H9 (cell line): Measurements from ENCODE around the gene CHTF8. TPM values are rescaled to one million over a fixed set of nuclear protein-coding genes. Genes with fewer than 3 reads are reported as not detected.

Source experiments
- DNase-seq: peaks from one replicate; pipeline ENCODE4 v3.0.0-alpha.2; 2017
- H2AFZ ChIP-seq: one replicate; pipeline ENCODE4 v1.6.1; 2013; ENCODE audit warnings: mild to moderate bottlenecking, low read length, control low read depth, moderate library complexity
- H2AK5ac ChIP-seq: 2 replicates; pipeline ENCODE4 v1.6.1; 2013; ENCODE audit warnings: low read length, control low read depth, mixed read lengths; ENCODE audit not compliant: insufficient read length
- H2BK120ac ChIP-seq: one replicate; pipeline ENCODE4 v1.6.1; 2013; ENCODE audit warnings: low read depth, mild to moderate bottlenecking, low read length, control low read depth, inconsistent platforms; ENCODE audit not compliant: poor library complexity, severe bottlenecking
- H2BK12ac ChIP-seq: 2 replicates; pipeline ENCODE4 v1.6.1; 2013; ENCODE audit warnings: low read length, control low read depth, mixed read lengths, low read depth; ENCODE audit not compliant: insufficient read length
- H2BK15ac ChIP-seq: 2 replicates; pipeline ENCODE4 v1.6.1; 2013; ENCODE audit warnings: low read depth, low read length, control low read depth
- H2BK20ac ChIP-seq: one replicate; pipeline ENCODE4 v1.6.1; 2013; ENCODE audit warnings: low read depth, mild to moderate bottlenecking, low read length, control low read depth, inconsistent platforms; ENCODE audit not compliant: poor library complexity, severe bottlenecking
- H2BK5ac ChIP-seq: 2 replicates; pipeline ENCODE4 v1.6.1; 2013; ENCODE audit warnings: low read length, control low read depth, mixed read lengths; ENCODE audit not compliant: insufficient read length
- H3K14ac ChIP-seq: 2 replicates; pipeline ENCODE4 v1.6.1; 2013; ENCODE audit warnings: low read length, control low read depth; ENCODE audit not compliant: insufficient read depth
- H3K18ac ChIP-seq: 2 replicates; pipeline ENCODE4 v1.6.1; 2013; ENCODE audit warnings: low read depth, mild to moderate bottlenecking, mixed read lengths, low read length, control low read depth; ENCODE audit not compliant: insufficient read length
- H3K23ac ChIP-seq: 2 replicates; pipeline ENCODE4 v1.6.1; 2013; ENCODE audit warnings: low read length, control low read depth, mixed read lengths, low read depth; ENCODE audit not compliant: insufficient read length
- H3K23me2 ChIP-seq: 2 replicates; pipeline ENCODE4 v1.6.1; 2013; ENCODE audit warnings: low read depth, mild to moderate bottlenecking, mixed read lengths, low read length, control low read depth; ENCODE audit not compliant: insufficient read length, poor library complexity, severe bottlenecking
- H3K27ac ChIP-seq: 2 replicates; pipeline ENCODE4 v1.5.1; 2013; ENCODE audit warnings: low read length, control low read depth, mixed read lengths, low read depth; ENCODE audit not compliant: insufficient read length
- H3K27me3 ChIP-seq: 2 replicates; pipeline ENCODE4 v1.6.1; 2013; ENCODE audit warnings: low read length, control low read depth, inconsistent platforms; ENCODE audit not compliant: insufficient read depth
- H3K4ac ChIP-seq: 2 replicates; pipeline ENCODE4 v1.6.1; 2013; ENCODE audit warnings: low read depth, mild to moderate bottlenecking, control low read depth, inconsistent platforms, low read length, moderate library complexity
- H3K4me1 ChIP-seq: 2 replicates; pipeline ENCODE4 v1.6.1; 2013; ENCODE audit warnings: low read length, control low read depth, inconsistent platforms; ENCODE audit not compliant: insufficient read depth
- H3K4me2 ChIP-seq: 2 replicates; pipeline ENCODE4 v1.6.1; 2013; ENCODE audit warnings: low read length, control low read depth, mixed read lengths; ENCODE audit not compliant: insufficient read length, insufficient read depth
- H3K56ac ChIP-seq: 2 replicates; pipeline ENCODE4 v1.6.1; 2013; ENCODE audit warnings: low read depth, mild to moderate bottlenecking, mixed read lengths, low read length, control low read depth; ENCODE audit not compliant: insufficient read length
- H3K79me1 ChIP-seq: 2 replicates; pipeline ENCODE4 v1.6.1; 2013; ENCODE audit warnings: low read depth, mild to moderate bottlenecking, moderate library complexity, low read length, control low read depth, inconsistent platforms; ENCODE audit not compliant: insufficient read depth, poor library complexity, severe bottlenecking
- H3K79me2 ChIP-seq: 2 replicates; pipeline ENCODE4 v1.6.1; 2013; ENCODE audit warnings: low read length, control low read depth, inconsistent platforms; ENCODE audit not compliant: insufficient read depth
- H3K9ac ChIP-seq: 2 replicates; pipeline ENCODE4 v1.6.1; 2013; ENCODE audit warnings: low read length, control low read depth, mixed read lengths; ENCODE audit not compliant: insufficient read length; ENCODE audit errors: extremely low read depth
- H3K9me3 ChIP-seq: one replicate; pipeline ENCODE4 v1.6.1; 2013; ENCODE audit warnings: low read depth, low read length, inconsistent platforms; ENCODE audit not compliant: control insufficient read depth
- H3T11ph ChIP-seq: one replicate; pipeline ENCODE4 v1.6.1; 2013; ENCODE audit warnings: mild to moderate bottlenecking, low read length, control low read depth, inconsistent platforms
- H4K20me1 ChIP-seq: one replicate; pipeline ENCODE4 v1.6.1; 2013; ENCODE audit not compliant: control insufficient read depth, insufficient read length, insufficient read depth
- H4K5ac ChIP-seq: 2 replicates; pipeline ENCODE4 v1.6.1; 2013; ENCODE audit warnings: low read depth, mild to moderate bottlenecking, mixed read lengths, low read length, control low read depth; ENCODE audit not compliant: insufficient read length
- H4K8ac ChIP-seq: replicated peaks from 2 replicates; pipeline ENCODE4 v1.6.1; 2013; ENCODE audit warnings: low read length, control low read depth, mixed read lengths, low read depth; ENCODE audit not compliant: insufficient read length
- H4K91ac ChIP-seq: 2 replicates; pipeline ENCODE4 v1.6.1; 2013; ENCODE audit warnings: low read depth, mild to moderate bottlenecking, moderate library complexity, mixed read lengths, low read length, control low read depth; ENCODE audit not compliant: insufficient read length
- H3K27ac Mint-ChIP-seq, 3 experiments: 2 replicates in 2 of 3; 3 replicates in 1 of 3; pipeline ENCODE4 v1.8.0; 2020 to 2021; ENCODE audit warnings: mixed read lengths in 3 of 3, mild to moderate bottlenecking in 1 of 3, moderate library complexity in 1 of 3
- H3K27me3 Mint-ChIP-seq: 2 replicates; pipeline ENCODE4 v1.8.0; 2021; ENCODE audit warnings: low read depth, mild to moderate bottlenecking, moderate library complexity, mixed read lengths
- H3K36me3 Mint-ChIP-seq, 3 experiments: 2 replicates in 2 of 3; 3 replicates in 1 of 3; pipeline ENCODE4 v1.8.0; 2020 to 2021; ENCODE audit warnings: low read depth in 3 of 3, mixed read lengths in 3 of 3; ENCODE audit not compliant: insufficient read depth in 1 of 3
- H3K4me1 Mint-ChIP-seq, 2 experiments: 2 replicates each; pipeline ENCODE4 v1.8.0; 2020; ENCODE audit warnings: mixed read lengths in 2 of 2
- H3K4me3 Mint-ChIP-seq, 2 experiments: 2 replicates in 1 of 2; 3 replicates in 1 of 2; pipeline ENCODE4 v1.8.0; 2020 to 2021; ENCODE audit warnings: mild to moderate bottlenecking in 2 of 2, mixed read lengths in 2 of 2, moderate library complexity in 1 of 2
- H3K9me3 Mint-ChIP-seq, 2 experiments: 2 replicates in 1 of 2; 3 replicates in 1 of 2; pipeline ENCODE4 v1.8.0; 2020; ENCODE audit warnings: mild to moderate bottlenecking in 2 of 2, mixed read lengths in 2 of 2, moderate library complexity in 1 of 2
- WGBS: extraction: QIAGEN DNeasy Blood & Tissue Kit; methylation state at CpG from one replicate; pipeline ENCODE4 v1.1.7; 2013; ENCODE audit warnings: missing lambda C conversion rate, low lambda C conversion rate, mixed read lengths; ENCODE audit not compliant: insufficient read length; ENCODE audit errors: extremely low coverage; 5-methylcytosine and 5-hydroxymethylcytosine counted together
- total RNA-seq: library from RNA; stranded (reverse); gene quantifications from 2 replicates; pipeline ENCODE4 v1.2.1, GENCODE V29; 2021
- TF ChIP-seq, protein P1 (sequence below): fragments of 200-600 bp; sonication (generic); conservative IDR thresholded peaks from 3 replicates; pipeline ENCODE4 v1.8.0; 2021; ENCODE audit warnings: antibody characterized with exemption, mild to moderate bottlenecking

Gene CHTF8
- total RNA-seq, 1 experiment from 2014 or later, result 168 TPM

- peaks cover 8% of the 10 kb centered on the region; the same call in 1 of the 2 replicates for H3K79me2 ChIP-seq
- H2BK15ac ChIP-seq, result no peak overlapping the region
- DNase-seq, result peak; percentile 84
- H4K91ac ChIP-seq, result no peak overlapping the region
- H2BK12ac ChIP-seq, result no peak overlapping the region
- H3K27ac Mint-ChIP-seq, result peak overlapping the region in 2 of 3 experiments; percentile 74 to 88; a peak in 2 of 7 replicates
- no peak overlapping the region for H3K23ac ChIP-seq
- H3K9ac ChIP-seq, result no peak overlapping the region
- no peaks in the 10 kb centered on the region for H4K20me1 ChIP-seq
- H3K23me2 ChIP-seq, result peaks cover 9% of the 10 kb centered on the region
- no peaks in the 10 kb centered on the region for H3K27me3 ChIP-seq
- peaks cover 62 to 86% (median 74%) of the 10 kb centered on the region in 3 experiments for H3K36me3 Mint-ChIP-seq
- no peak overlapping the region for H3K18ac ChIP-seq
- no peak overlapping the region for H2BK120ac ChIP-seq
- no peak overlapping the region for H2AFZ ChIP-seq
- H3K9me3 ChIP-seq, result no peaks in the 10 kb centered on the region
- WGBS, result no CpG with 5 or more reads among the region's 6 CpGs
- H3K79me1 ChIP-seq, result no peaks in the 10 kb centered on the region
- no peak overlapping the region for H4K5ac ChIP-seq
- no peak overlapping the region for H4K8ac ChIP-seq
- H3K4me2 ChIP-seq, result no peak overlapping the region
- no peaks in the 10 kb centered on the region for H3K27me3 Mint-ChIP-seq
- H2BK20ac ChIP-seq, result no peak overlapping the region
- H2BK5ac ChIP-seq, result no peak overlapping the region
- no peak overlapping the region for H3T11ph ChIP-seq
- H2AK5ac ChIP-seq, result no peak overlapping the region
- no peak overlapping the region for H3K27ac ChIP-seq
- H3K4me1 ChIP-seq, result peaks cover 7% of the 10 kb centered on the region; the same call in 1 of the 2 replicates
- H3K4ac ChIP-seq, result no peak overlapping the region
- H3K9me3 Mint-ChIP-seq, result no peaks in the 10 kb centered on the region
- H3K4me3 Mint-ChIP-seq, result no peak overlapping the region
- no peak overlapping the region for H3K56ac ChIP-seq
- peaks cover 21 to 32% of the 10 kb centered on the region in 2 experiments for H3K4me1 Mint-ChIP-seq
- TF ChIP-seq, protein P1, sequence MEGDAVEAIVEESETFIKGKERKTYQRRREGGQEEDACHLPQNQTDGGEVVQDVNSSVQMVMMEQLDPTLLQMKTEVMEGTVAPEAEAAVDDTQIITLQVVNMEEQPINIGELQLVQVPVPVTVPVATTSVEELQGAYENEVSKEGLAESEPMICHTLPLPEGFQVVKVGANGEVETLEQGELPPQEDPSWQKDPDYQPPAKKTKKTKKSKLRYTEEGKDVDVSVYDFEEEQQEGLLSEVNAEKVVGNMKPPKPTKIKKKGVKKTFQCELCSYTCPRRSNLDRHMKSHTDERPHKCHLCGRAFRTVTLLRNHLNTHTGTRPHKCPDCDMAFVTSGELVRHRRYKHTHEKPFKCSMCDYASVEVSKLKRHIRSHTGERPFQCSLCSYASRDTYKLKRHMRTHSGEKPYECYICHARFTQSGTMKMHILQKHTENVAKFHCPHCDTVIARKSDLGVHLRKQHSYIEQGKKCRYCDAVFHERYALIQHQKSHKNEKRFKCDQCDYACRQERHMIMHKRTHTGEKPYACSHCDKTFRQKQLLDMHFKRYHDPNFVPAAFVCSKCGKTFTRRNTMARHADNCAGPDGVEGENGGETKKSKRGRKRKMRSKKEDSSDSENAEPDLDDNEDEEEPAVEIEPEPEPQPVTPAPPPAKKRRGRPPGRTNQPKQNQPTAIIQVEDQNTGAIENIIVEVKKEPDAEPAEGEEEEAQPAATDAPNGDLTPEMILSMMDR, result peak; percentile 95
- no peak overlapping the region for H3K14ac ChIP-seq
These were observed 19.9 kb downstream of the CHTF8 start for GRCh38 chr16:69112285-69113129.
